ENCODE measurements around the gene GTF2A1L.
"Not testable (repeated sequence)": the region's sequence is repeated elsewhere in the genome, so short reads cannot be mapped to it uniquely, and the experiment has no call there.

GTF2A1L gene

GRCh38 chr2:48617618-48618017 lies at the start of gene GTF2A1L:
GTF2A1L (plus strand) TSS chr2:48617856; CDS start chr2:48617875, 19 bp downstream.
- DNase-seq, result no peak

GRCh38 chr2:48568547-48568946 lies 49.1 kb upstream of the GTF2A1L start:
- DNase-seq, result no peak

GRCh38 chr2:48569433-48569832 lies 48.2 kb upstream of the GTF2A1L start:
- DNase-seq, result no peak

GRCh38 chr2:48572816-48573215 lies 44.8 kb upstream of the GTF2A1L start:
- DNase-seq, result peak; percentile 45

- no peak for DNase-seq
These were observed 43.0 kb upstream of the GTF2A1L start for GRCh38 chr2:48574353-48575287.

- no peak for DNase-seq
These were observed 39.3 kb upstream of the GTF2A1L start for GRCh38 chr2:48578313-48578712.

GRCh38 chr2:48583961-48584360 lies 33.7 kb upstream of the GTF2A1L start:
- no peak for DNase-seq

GRCh38 chr2:48584551-48584950 lies 33.1 kb upstream of the GTF2A1L start:
- no peak for DNase-seq

GRCh38 chr2:48586433-48586832 lies 31.2 kb upstream of the GTF2A1L start:
- DNase-seq, result no peak

- no peak for DNase-seq
These were observed 30.1 kb upstream of the GTF2A1L start for GRCh38 chr2:48587560-48587959.

GRCh38 chr2:48587961-48588360 lies 29.7 kb upstream of the GTF2A1L start:
- no peak for DNase-seq

- no peak for DNase-seq
These were observed 28.9 kb upstream of the GTF2A1L start for GRCh38 chr2:48588745-48589144.

- DNase-seq, result peak; percentile 30
These were observed 28.4 kb upstream of the GTF2A1L start for GRCh38 chr2:48589170-48589767.

GRCh38 chr2:48590017-48590416 lies 27.6 kb upstream of the GTF2A1L start:
- no peak for DNase-seq

GRCh38 chr2:48592067-48592466 lies 25.6 kb upstream of the GTF2A1L start:
- no peak for DNase-seq

GRCh38 chr2:48596751-48597150 lies 20.9 kb upstream of the GTF2A1L start:
- not testable (repeated sequence) for DNase-seq

GRCh38 chr2:48597492-48597891 lies 20.2 kb upstream of the GTF2A1L start:
- DNase-seq, result no peak

GRCh38 chr2:48600204-48600813 lies 17.3 kb upstream of the GTF2A1L start:
- peak; percentile 52 for DNase-seq

GRCh38 chr2:48600917-48601316 lies 16.7 kb upstream of the GTF2A1L start:
- no peak for DNase-seq

- peak; percentile 16 for DNase-seq
These were observed 16.3 kb upstream of the GTF2A1L start for GRCh38 chr2:48601349-48601748.

- no peak for DNase-seq
These were observed 12.0 kb upstream of the GTF2A1L start for GRCh38 chr2:48605482-48606175.

GRCh38 chr2:48607307-48608014 lies 10.2 kb upstream of the GTF2A1L start:
- DNase-seq, result no peak

GRCh38 chr2:48613211-48613610 lies 4.4 kb upstream of the GTF2A1L start:
- DNase-seq, result no peak

Measured in NCI-H345 (cell line).